ENCODE measurements around the gene GPC6.

GRCh38 chr13:93292366-93292765 lies 65.8 kb downstream of the GPC6 start:
- no peak for TF ChIP-seq GATA3 (IDR thresholded peaks at IDR 0.05; ENCODE audit: low read depth, low read length)
- no peak for TF ChIP-seq GATA2 (IDR thresholded peaks at IDR 0.05; ENCODE audit: low read depth, low read length)

Data from SH-SY5Y (cell line).